GM10266 (cell line): ENCODE data around the gene CUX1.
"Not testable (repeated sequence)": the region's sequence is repeated elsewhere in the genome, so short reads cannot be mapped to it uniquely, and the experiment has no call there.

ENCODE experiments used
- DNase-seq: peaks from one replicate; pipeline ENCODE4 v3.0.0; 2012; ENCODE audit errors: extremely low spot score
- TF ChIP-seq, protein P1 (sequence below): IDR thresholded peaks from 2 replicates; pipeline ENCODE4 v1.5.1; 2012; ENCODE audit warnings: mild to moderate bottlenecking, low read depth; ENCODE audit not compliant: control insufficient read depth, insufficient read depth; ENCODE audit errors: missing control alignments

Gene CUX1

GRCh38 chr7:101916041-101916800, 98.8 kb downstream of the CUX1 start:
- TF ChIP-seq, protein P1, sequence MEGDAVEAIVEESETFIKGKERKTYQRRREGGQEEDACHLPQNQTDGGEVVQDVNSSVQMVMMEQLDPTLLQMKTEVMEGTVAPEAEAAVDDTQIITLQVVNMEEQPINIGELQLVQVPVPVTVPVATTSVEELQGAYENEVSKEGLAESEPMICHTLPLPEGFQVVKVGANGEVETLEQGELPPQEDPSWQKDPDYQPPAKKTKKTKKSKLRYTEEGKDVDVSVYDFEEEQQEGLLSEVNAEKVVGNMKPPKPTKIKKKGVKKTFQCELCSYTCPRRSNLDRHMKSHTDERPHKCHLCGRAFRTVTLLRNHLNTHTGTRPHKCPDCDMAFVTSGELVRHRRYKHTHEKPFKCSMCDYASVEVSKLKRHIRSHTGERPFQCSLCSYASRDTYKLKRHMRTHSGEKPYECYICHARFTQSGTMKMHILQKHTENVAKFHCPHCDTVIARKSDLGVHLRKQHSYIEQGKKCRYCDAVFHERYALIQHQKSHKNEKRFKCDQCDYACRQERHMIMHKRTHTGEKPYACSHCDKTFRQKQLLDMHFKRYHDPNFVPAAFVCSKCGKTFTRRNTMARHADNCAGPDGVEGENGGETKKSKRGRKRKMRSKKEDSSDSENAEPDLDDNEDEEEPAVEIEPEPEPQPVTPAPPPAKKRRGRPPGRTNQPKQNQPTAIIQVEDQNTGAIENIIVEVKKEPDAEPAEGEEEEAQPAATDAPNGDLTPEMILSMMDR = no peak
- DNase-seq = no peak

DNA sequence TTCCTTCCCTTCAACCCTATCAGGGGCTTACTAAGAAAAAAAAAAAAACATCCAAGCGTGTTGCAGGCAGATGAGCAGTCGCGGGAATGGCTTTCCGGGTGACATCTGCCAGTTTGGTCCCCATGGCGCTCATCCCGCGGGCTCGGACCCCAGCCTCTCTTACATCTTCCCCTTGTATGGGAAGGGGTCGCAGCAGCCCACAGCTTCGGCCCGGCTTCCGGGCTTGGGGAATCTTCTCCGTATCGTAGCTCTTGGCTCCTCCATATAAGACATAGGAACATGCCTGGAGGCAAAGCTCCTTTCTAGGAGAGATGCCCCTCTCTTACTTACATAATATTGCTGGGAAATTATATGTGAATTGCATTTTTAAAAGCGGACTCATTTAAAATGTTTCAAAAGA, 99.5 kb downstream of the CUX1 start:
- TF ChIP-seq, protein P1 = no peak

DNA sequence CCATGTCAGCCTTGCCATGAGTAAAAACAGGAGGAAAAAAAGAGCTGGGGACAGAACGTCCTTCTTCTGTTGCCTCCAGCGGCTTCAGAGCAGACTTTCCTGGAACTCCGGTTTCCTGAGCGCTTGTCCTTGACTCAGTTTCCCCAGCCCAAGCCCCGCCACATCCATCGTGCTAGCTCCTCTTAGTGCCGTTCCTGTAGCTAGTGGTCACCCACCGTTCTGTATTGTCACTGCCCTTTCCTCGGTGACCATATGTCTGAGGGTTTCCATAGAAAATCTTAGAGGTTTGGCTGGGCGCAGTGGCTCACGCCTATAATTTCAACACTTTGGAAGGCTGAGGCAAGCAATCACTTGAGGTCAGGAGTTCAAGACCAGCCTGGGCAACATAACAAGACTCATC, 100.1 kb downstream of the CUX1 start:
- TF ChIP-seq, protein P1 = no peak
- DNase-seq = no peak

More for the DNA sequence above, 99.5 kb downstream of the CUX1 start:
- DNase-seq = no peak

DNA sequence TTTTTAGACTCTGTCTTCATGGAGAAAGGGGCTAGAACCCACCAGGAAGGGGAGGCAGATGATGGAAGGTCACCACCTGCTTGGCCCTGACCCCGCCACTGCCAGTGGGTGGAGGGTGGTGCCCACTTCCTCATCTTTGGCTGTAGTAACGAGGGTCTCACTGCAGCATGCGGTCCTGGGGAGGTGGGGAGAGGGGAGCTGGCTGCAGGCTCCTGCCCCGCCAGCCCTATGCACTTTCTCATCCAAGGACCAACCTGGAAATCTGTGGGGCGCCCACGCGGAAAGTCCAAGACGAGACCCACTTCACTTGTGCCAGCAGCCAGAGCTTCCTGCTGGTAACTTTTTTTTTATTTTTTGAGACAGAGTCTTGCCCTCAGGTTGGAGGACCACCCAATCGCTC, 101.0 kb downstream of the CUX1 start:
- no peak for DNase-seq
- TF ChIP-seq, protein P1 = no peak

- DNase-seq = no peak
- TF ChIP-seq, protein P1 = no peak
These were observed 102.1 kb downstream of the CUX1 start for GRCh38 chr7:101919363-101920115.

DNA sequence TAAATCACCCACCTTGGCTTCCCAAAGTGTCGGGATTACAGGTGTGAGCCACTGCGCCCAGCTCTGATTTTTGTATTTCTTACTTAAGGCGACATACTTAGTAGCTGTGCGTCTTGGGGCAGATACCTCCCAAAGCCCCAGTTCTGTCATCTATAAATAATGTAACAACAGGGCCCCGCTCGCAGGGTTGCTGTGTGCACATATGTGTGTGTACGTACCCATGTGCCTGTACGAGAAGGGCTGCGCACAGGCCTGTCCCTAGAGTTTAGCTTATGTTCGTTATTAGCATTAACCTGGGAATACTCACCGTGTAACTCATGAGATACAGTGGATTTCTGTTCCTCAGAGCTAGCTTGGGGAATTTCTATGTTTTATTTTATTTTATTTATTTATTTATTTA, 103.6 kb downstream of the CUX1 start:
- no peak for DNase-seq
- TF ChIP-seq, protein P1 = no peak

GRCh38 chr7:101921546-101922489, 104.4 kb downstream of the CUX1 start:
- not testable (repeated sequence) for DNase-seq
